ENCODE results near the gene DNAJC5G.
"Not testable (repeated sequence)": the region's sequence is repeated elsewhere in the genome, so short reads cannot be mapped to it uniquely, and the experiment has no call there.

DNA sequence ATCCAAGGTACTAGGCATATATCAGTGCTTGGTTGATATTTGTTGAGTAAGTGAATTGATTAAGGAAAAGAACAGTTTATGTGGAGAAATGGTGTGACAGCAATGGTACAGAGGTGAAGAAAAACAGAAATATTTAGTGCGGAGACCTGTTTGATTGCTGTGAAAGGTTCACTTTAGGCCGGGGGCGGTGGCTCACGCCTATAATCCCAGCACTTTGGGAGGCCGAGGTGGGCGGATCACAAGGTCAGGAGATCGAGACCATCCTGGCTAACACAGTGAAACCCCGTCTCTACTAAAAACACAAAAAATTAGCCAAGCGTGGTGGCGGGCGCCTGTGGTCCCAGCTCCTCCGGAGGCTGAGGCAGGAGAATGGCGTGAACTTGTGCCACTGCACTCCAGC, 6.9 kb upstream of the DNAJC5G start:
- TF ChIP-seq SP1 (IDR thresholded peaks at IDR 0.05); SP1 (CRISPR knock-in tag; IDR thresholded peaks at IDR 0.05); FOSL2 (CRISPR knock-in tag; IDR thresholded peaks at IDR 0.05); FOXK1 (CRISPR knock-in tag; IDR thresholded peaks at IDR 0.05; ENCODE audit: borderline replicate concordance, low read depth); TAF1 (CRISPR knock-in tag; IDR thresholded peaks at IDR 0.05); POLR2AphosphoS5 (IDR thresholded peaks at IDR 0.05; ENCODE audit: low read depth, low read length); ARNT2 (CRISPR knock-in tag; IDR thresholded peaks at IDR 0.05; ENCODE audit: low read depth): not testable (repeated sequence)
- TF ChIP-seq, protein P1, sequence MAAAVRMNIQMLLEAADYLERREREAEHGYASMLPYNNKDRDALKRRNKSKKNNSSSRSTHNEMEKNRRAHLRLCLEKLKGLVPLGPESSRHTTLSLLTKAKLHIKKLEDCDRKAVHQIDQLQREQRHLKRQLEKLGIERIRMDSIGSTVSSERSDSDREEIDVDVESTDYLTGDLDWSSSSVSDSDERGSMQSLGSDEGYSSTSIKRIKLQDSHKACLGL (CRISPR knock-in tag; IDR thresholded peaks at IDR 0.05): not testable (repeated sequence)
- TF ChIP-seq, protein P2, sequence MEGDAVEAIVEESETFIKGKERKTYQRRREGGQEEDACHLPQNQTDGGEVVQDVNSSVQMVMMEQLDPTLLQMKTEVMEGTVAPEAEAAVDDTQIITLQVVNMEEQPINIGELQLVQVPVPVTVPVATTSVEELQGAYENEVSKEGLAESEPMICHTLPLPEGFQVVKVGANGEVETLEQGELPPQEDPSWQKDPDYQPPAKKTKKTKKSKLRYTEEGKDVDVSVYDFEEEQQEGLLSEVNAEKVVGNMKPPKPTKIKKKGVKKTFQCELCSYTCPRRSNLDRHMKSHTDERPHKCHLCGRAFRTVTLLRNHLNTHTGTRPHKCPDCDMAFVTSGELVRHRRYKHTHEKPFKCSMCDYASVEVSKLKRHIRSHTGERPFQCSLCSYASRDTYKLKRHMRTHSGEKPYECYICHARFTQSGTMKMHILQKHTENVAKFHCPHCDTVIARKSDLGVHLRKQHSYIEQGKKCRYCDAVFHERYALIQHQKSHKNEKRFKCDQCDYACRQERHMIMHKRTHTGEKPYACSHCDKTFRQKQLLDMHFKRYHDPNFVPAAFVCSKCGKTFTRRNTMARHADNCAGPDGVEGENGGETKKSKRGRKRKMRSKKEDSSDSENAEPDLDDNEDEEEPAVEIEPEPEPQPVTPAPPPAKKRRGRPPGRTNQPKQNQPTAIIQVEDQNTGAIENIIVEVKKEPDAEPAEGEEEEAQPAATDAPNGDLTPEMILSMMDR (CRISPR knock-in tag; IDR thresholded peaks at IDR 0.05): not testable (repeated sequence)
